HAP-1 (cell line): Measurements from ENCODE around the gene HMGXB3.

Source experiments
- DNase-seq, 2 experiments: peaks; one replicate each; pipeline ENCODE4 v3.0.0-alpha.2; 2016 to 2020; ENCODE audit warnings: low spot score in 2 of 2
- H3K27me3 ChIP-seq: fragments of 250-450 bp; sonication (Bioruptor Pico); 2 replicates; pipeline ENCODE4 v1.5.1; 2020; ENCODE audit warnings: low read depth, mild to moderate bottlenecking, moderate library complexity
- H3K36me3 ChIP-seq: fragments of 250-450 bp; sonication (Bioruptor Pico); replicated peaks from 2 replicates; pipeline ENCODE4 v1.5.1; 2020; ENCODE audit warnings: mild to moderate bottlenecking
- H3K4me1 ChIP-seq: fragments of 250-450 bp; sonication (Bioruptor Pico); 2 replicates; pipeline ENCODE4 v1.5.1; 2020; ENCODE audit warnings: mild to moderate bottlenecking
- H3K4me3 ChIP-seq: fragments of 250-450 bp; sonication (Bioruptor Pico); 2 replicates; pipeline ENCODE4 v1.5.1; 2020; ENCODE audit warnings: mild to moderate bottlenecking, moderate library complexity
- H3K9me3 ChIP-seq: fragments of 250-450 bp; sonication (Bioruptor Pico); 2 replicates; pipeline ENCODE4 v1.5.1; 2020; ENCODE audit warnings: mild to moderate bottlenecking, moderate library complexity
- in situ Hi-C: fragments of 300-500 bp; cut with MboI; formaldehyde crosslinking; loops from 3 replicates; pipeline ENCODE4 v1.14.3; 2020; ENCODE audit warnings: low sequenced_read_pairs, inconsistent platforms, mixed read lengths

HMGXB3 gene

DNA sequence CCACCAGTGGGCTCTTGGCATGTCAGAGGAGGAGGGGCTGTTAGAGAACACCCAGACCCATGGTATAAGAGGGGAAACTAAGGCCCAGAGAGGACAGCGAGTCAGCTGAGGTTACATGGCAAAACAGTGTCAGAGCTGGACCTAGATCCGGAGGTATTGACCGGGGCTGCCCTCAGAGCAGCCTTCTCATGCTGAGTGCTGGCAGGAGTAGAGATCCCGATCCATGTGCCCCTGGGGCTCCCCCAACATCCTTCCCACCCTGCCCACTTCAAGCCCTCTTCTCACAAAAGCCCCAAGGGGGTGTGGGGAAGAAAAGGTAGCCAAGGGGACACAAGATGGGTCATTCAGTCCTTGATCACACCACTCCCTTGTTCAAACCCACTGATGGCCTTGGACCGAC lies 65.9 kb downstream of the HMGXB3 start:
- H3K27me3 ChIP-seq: no peaks in the 10 kb centered on the region
- no peaks in the 10 kb centered on the region for H3K4me1 ChIP-seq
- in situ Hi-C loops: no loop called here
- no peaks in the 10 kb centered on the region for H3K9me3 ChIP-seq
- H3K4me3 ChIP-seq: no peak overlapping the region
- no peaks in the 10 kb centered on the region for H3K36me3 ChIP-seq
- no peak for DNase-seq

DNA sequence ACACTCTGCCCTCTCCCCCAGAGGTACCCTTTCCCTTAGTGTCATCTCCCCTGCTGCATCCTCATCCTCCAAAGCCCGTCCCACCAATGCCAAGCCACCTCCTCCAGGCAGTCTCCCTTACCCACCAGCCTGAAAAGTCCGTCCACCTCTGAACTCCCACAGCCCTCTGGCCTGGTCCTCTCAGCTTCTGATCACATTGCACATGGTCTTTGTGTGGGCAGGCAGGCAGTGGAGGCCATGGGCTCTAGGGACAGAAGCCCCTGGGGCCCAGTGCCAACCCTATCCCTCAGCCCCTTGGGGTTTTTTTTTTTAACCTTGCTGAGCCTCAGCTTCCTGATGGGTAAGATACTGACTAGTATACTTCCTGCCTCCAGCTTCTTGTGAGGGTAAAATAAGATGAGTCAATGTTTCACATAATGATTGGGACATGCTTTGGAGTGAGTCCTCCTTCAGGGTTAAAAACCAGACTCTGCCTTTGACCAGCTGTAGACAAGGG lies 66.4 kb downstream of the HMGXB3 start:
- H3K36me3 ChIP-seq: no peaks in the 10 kb centered on the region
- H3K27me3 ChIP-seq: no peaks in the 10 kb centered on the region
- in situ Hi-C loops: no loop called here
- H3K4me3 ChIP-seq: no peak overlapping the region
- no peak for DNase-seq
- H3K4me1 ChIP-seq: no peaks in the 10 kb centered on the region
- no peaks in the 10 kb centered on the region for H3K9me3 ChIP-seq

DNA sequence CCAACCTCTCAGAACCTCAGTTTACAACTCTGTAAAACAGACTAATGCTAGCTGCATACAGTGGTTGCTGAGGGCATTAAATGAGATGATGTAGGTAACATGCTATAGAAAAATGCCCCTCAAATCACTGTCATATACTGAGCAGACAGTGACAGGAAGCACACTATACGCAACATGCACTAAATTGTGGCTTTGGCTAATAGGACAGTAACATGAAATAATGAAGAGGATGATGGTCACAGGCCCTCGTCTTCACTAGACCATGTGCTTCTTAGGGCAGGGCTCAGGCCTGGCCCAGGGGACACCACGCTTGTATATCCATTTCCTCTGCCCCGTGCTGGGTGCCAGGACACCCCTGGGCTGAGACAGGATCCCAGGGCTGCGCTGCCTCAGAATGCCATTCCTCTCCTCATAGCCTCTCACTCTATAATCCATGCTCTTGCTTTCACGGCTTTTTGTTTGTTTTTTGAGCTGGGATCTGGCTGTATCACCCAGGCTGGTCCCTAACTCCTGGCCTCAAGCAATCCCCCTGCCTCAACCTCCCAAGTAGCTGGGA lies 66.9 kb downstream of the HMGXB3 start:
- no peak for DNase-seq

DNA sequence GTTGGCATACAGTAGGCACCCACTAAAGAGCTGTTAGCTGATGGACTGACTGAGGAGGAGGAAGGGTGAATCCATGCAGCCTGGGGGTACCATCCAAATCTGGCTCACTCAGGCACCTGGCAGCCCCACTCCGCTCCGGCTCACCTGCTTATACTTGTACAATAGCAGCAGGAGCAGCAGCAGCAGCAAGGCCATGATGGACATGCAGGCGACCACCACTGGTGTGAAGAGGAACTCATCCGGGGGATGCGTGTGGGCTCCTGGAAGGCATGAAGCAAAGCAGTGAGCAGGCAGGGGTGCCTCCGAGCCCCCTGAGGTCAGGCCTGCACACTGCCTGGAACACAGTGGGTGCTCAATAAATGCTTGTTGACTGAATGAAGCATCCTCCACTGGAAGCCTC lies 67.5 kb downstream of the HMGXB3 start:
- Histone ChIP-seq H3K27me3 (no peaks in the 10 kb centered on the region), H3K4me1 (no peaks in the 10 kb centered on the region), H3K9me3 (no peaks in the 10 kb centered on the region), H3K36me3 (no peaks in the 10 kb centered on the region), H3K4me3 (no peak overlapping the region)
- DNase-seq: no peak
- in situ Hi-C loops: no loop called here

More for the DNA sequence above, 66.9 kb downstream of the HMGXB3 start:
- in situ Hi-C loops: no loop called here
- H3K36me3 ChIP-seq: no peaks in the 10 kb centered on the region
- no peaks in the 10 kb centered on the region for H3K9me3 ChIP-seq
- H3K4me3 ChIP-seq: no peak overlapping the region
- no peaks in the 10 kb centered on the region for H3K4me1 ChIP-seq
- H3K27me3 ChIP-seq: no peaks in the 10 kb centered on the region

DNA sequence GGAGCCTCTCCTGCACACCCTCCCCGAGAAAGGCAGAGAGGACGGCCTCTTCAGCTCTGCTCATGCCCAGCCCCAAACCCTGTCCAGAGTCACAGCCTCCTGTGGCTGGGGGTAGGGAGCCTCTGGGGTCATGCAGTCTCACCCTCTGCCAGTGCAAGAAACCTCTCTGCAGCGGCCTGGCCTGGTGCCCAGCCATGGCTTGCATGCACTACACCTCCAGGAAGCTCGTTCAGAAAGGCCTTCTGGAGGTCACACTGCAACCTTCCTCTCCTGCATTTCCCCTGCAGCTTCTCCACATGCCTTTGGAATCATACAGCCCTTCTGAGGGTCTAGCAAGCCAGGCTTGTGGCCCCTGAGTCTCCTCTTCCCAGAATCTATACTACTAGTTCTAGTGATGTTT lies 67.9 kb downstream of the HMGXB3 start:
- no peaks in the 10 kb centered on the region for H3K27me3 ChIP-seq
- H3K9me3 ChIP-seq: no peaks in the 10 kb centered on the region
- no peak for DNase-seq
- H3K4me3 ChIP-seq: no peak overlapping the region
- H3K36me3 ChIP-seq: no peaks in the 10 kb centered on the region
- in situ Hi-C loops: no loop called here
- H3K4me1 ChIP-seq: no peaks in the 10 kb centered on the region

DNA sequence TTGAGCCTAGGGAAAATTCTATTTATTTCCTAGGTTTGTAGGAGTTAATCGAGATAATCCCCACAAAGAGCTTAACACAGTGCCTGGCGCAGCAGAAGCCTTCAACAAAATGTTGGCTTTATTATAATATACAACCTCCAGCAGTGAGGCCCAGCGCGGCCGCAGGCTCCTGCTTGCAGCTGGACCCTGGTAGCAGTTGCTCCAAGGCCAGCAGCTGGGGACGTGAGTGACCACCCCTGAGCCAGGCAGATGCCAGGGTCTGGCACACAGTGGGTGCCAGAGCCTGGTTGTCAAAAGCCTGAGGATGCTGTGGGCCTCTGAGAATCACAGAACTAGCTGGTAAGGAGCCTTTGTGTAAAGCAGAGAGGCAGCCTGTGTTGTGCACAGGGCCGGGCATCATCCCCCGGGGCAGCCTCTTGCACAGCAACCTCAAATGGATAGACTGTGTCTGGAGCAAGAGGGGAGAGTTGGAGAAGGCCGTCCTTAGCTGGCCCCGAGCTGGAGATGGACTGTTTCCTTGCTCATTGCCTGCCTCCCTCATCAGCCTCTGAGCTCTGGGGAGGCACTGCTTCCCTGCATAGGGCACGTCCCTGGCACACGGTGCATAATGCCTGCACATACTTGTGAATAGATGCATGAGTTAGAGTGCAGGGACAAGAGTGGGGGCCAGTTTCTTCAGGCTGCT lies 68.6 kb downstream of the HMGXB3 start:
- in situ Hi-C loops: no loop called here
- H3K4me3 ChIP-seq: no peak overlapping the region
- no peaks in the 10 kb centered on the region for H3K9me3 ChIP-seq
- H3K4me1 ChIP-seq: no peaks in the 10 kb centered on the region
- no peaks in the 10 kb centered on the region for H3K27me3 ChIP-seq
- DNase-seq: no peak
- no peaks in the 10 kb centered on the region for H3K36me3 ChIP-seq

DNA sequence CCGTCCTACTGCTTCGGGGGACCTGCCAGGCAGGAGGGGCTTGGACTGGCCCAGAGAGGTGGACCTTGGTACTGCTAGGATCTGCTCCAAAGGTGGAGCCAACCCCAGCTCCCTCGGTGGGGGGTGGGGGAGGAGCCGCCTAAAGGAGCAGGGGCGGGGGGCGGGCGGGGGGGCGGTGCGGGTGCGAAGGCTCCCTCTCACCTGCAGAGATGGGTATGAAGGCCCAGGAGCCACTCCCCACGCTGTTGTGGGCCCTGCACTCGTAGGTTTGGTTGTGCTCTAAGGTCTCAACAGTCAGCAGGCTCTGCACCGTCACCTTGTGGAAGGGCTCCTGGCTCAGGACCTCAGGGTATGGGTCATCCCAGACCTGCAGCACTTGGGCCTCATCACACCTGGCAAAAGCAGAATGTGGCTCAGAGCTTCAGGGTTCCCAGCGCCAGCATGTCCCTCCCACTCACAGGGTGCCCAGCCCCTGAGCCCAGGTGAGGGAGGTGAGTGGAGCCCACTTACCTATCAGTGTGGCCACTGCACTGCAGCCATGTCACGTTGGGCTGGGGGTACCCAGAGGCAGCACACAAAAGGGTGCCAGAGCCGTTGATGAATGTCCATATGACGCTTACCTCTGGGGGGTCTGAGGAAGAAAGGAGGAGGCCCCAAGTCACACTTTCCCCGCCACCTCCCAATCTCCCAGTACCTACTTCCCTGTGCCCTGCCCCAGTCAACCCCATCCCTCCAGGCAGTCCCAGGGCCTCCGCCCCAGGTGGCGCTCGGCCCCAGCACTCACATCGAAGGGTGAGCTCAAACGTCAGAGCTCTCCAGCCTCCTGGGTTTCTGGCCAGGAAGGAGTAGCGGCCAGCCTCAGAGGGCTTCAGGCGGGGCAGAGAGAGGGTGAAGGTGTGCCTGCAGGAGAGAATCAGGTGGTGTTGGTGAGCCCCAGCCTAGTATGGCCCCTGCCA lies 69.4 kb downstream of the HMGXB3 start:
- no peak for DNase-seq
- in situ Hi-C loops: no loop called here
- Histone ChIP-seq H3K4me1 (no peaks in the 10 kb centered on the region), H3K9me3 (no peaks in the 10 kb centered on the region), H3K4me3 (no peak overlapping the region), H3K36me3 (no peaks in the 10 kb centered on the region), H3K27me3 (no peaks in the 10 kb centered on the region)

DNA sequence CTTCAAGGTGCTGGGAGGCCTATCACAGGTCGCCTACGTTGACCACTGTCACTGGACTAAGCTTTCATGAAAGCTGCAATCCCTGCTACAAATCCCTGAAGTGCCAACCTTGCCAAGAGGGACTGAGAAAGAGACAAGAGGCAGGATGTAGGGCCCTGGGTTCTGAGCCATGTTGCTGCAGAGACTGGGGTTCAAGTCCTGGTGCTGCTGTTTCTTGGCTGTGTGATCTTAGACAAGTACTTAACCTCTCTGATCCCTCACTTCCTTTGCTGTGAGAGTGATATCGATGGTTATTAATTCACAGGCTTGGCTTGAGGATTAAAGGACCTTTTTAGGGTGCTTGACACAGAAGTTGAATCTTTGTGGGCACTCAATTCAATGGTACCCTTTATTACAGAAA lies 70.3 kb downstream of the HMGXB3 start:
- Histone ChIP-seq H3K4me1 (no peaks in the 10 kb centered on the region), H3K9me3 (no peaks in the 10 kb centered on the region), H3K4me3 (no peak overlapping the region), H3K27me3 (no peaks in the 10 kb centered on the region), H3K36me3 (no peaks in the 10 kb centered on the region)
- in situ Hi-C loops: no loop called here
- DNase-seq: no peak

DNA sequence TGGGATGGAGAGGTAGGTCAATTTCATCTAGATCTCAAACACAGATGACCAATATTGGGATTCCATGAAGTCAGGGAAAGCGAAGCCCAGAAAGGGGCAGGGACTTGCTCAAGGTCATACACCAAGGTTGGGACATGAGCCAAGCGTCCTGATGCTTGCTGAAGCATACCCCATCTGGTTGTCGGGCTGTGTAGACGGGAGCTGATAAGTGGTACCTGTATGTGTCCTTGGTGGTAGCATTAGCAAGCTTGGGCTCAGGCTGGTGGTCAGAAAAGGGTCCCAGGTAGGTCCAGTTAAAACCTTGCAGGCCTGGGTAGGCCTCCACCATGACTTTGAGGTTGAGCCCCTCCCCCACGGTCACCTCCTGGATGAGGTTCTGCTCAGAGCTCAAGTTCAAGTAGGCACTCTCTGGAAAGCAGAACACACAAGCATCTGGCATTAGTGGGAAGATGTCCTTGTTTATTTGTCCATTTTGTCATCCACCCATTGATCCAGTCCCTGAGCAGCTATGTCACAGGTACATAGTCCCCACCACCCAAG lies 72.6 kb downstream of the HMGXB3 start:
- DNase-seq: peak in 1 of 2 experiments; percentile 1
- no peaks in the 10 kb centered on the region for H3K36me3 ChIP-seq
- no peaks in the 10 kb centered on the region for H3K9me3 ChIP-seq
- in situ Hi-C loops: no loop called here
- no peaks in the 10 kb centered on the region for H3K4me1 ChIP-seq
- H3K4me3 ChIP-seq: no peak overlapping the region
- no peaks in the 10 kb centered on the region for H3K27me3 ChIP-seq

DNA sequence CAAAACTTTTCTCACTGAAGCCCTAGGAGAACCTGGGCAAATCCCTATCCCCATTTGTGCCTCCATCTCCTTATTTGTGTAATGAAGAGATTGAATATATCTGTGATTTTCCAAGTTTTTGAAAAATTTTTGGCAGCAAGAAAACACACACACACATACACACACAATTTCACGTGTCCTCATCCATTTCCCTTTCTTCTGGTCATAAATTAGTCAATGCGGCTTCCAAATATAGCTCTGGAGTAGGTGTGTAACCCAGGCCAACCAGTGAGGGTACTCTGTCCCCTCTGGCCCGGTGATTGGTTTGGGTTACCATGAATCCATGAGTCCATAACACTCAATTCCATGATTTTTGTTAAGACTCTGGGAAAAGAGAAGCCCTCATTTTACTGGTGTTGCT lies 73.1 kb downstream of the HMGXB3 start:
- in situ Hi-C loops: no loop called here
- peak in 1 of 2 experiments; percentile 2 for DNase-seq
- Histone ChIP-seq H3K27me3 (no peaks in the 10 kb centered on the region), H3K36me3 (no peaks in the 10 kb centered on the region), H3K4me1 (no peaks in the 10 kb centered on the region), H3K9me3 (no peaks in the 10 kb centered on the region), H3K4me3 (no peak overlapping the region)

DNA sequence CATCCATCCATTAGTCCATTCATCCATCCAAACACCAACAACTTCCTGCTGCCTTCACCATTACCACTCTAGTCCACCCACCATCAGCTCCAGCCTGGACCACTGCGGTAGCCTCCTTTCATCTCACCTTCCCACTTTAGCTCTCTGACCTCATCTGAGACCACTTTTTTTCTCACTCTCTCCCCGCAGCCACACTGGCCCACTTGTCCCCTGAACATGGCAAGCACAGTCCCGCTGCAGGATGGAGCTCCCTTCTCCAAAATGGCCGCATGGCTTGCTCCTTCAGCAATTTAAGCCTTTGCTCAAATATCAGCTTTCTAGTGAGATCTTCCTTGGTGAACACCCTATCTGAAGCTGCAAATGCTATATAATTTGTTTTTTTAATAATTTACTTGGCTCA lies 74.7 kb downstream of the HMGXB3 start:
- Histone ChIP-seq H3K36me3 (no peaks in the 10 kb centered on the region), H3K4me1 (no peaks in the 10 kb centered on the region), H3K27me3 (no peaks in the 10 kb centered on the region), H3K4me3 (no peak overlapping the region), H3K9me3 (no peaks in the 10 kb centered on the region)
- DNase-seq: peak in 1 of 2 experiments; percentile 1
- in situ Hi-C loops: no loop called here

DNA sequence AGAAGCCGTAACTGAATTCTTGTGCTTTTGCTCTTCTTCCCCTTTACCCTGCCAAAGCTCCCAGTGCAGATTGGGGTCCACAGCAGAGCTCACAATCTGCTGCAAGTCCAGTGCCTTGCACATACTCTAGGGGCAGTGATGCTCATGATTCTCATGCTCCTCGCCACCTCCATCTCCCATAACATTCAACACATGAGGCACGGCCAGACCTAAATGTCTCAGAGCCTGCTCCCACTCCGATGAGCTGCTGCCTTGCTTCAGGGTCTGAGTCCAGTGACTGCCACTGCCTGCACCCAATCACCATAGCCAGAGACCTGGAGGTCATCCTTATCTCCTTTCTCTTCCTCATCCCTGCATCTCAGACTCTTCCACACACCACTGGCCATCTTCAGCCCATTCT lies 75.3 kb downstream of the HMGXB3 start:
- H3K36me3 ChIP-seq: no peaks in the 10 kb centered on the region
- H3K27me3 ChIP-seq: no peaks in the 10 kb centered on the region
- no peaks in the 10 kb centered on the region for H3K4me1 ChIP-seq
- H3K4me3 ChIP-seq: no peak overlapping the region
- no peaks in the 10 kb centered on the region for H3K9me3 ChIP-seq
- in situ Hi-C loops: no loop called here
- no peak for DNase-seq

DNA sequence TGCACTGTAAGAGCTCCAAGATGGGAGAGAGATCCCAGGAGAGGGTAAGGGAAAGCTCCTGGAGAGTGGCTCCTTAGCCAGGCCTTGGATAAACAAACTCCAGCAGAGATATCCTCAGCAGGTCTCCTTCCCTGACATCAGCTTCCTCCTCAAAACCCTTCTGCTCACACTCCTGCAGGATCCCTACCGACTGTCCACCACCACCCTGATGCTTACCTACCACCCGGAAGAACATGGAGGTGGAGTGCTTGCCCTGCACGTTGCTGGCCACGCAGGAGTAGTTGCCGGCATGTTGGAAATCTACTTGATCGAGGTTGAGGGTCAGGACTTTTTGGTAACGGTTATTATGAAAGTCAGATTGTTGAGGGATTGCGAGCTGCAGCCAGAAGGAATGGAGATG lies 76.5 kb downstream of the HMGXB3 start:
- DNase-seq: no peak
- H3K4me1 ChIP-seq: no peaks in the 10 kb centered on the region

More for the DNA sequence above, 76.5 kb downstream of the HMGXB3 start:
- H3K4me3 ChIP-seq: no peak overlapping the region
- in situ Hi-C loops: no loop called here
- no peaks in the 10 kb centered on the region for H3K36me3 ChIP-seq
- H3K27me3 ChIP-seq: no peaks in the 10 kb centered on the region
- no peaks in the 10 kb centered on the region for H3K9me3 ChIP-seq
